Stimulated activated CD8-positive, alpha-beta memory T cell treated with anti-CD3 and anti-CD28 coated beads, Interleukin-7, amount 100 ng/mL, for 48 hours (primary cell): ENCODE results near the gene TM9SF2.
"Not testable (repeated sequence)": the region's sequence is repeated elsewhere in the genome, so short reads cannot be mapped to it uniquely, and the experiment has no call there.

Experiments used
- DNase-seq, 2 donors: peaks; one replicate each; pipeline ENCODE4 v3.0.0-alpha.2; 2020; ENCODE audit warnings: low read depth in 1 of 2; ENCODE audit errors: extremely low read depth in 1 of 2

The TM9SF2 gene

DNA sequence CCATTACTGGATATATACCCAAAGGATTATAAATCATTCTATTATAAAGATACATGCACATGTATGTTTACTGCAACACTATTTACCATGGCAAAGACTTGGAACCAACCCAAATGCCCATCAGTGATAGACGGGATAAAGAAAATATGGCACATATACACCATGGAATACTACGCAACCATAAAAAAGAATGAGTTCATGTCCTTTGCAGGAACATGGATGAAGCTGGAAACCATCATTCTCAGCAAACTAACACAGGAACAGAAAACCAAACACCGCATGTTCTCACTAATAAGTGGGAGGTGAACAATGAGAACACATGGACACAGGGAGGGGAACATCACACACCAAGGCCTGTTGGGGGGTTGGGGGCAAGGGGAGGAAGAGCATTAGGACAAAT, 9.5 kb upstream of the TM9SF2 start:
- DNase-seq: not testable (repeated sequence)

DNA sequence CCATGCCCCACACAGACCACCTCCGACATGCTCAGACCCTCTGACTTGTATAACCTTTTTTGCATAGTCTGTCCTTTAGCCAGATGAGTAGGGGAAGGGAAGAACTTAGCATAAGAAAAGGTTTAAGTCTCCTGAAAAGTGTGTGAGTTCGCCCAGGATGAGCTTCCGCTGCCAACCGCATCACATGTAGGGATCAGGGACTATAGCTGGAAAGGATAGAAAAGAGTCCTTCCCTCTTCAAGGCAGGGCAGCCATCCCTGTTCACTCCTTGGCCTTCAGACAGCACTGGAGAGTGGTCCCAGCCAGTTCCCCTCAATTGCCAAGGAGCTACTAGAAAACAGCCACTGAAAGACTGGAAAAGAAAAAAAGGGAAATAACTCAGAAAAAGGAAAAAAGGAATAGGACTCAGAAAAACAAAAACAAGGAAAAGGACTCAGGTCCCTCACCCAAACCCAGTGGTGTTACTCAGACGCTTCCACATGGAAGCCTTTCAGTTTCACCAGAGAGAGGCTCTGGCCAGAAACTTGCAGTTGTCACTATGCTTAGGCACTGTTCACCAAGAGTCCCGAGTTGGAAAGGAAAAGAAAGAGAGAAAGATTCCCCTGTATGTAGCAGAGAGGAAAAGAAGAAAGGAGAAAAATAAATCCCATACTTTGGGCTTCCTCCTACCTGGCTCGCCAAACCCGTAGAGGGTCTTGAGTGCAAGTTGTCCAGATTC, 5.6 kb upstream of the TM9SF2 start:
- no peak for DNase-seq

GRCh38 chr13:99496184-99497142, 4.8 kb upstream of the TM9SF2 start:
- DNase-seq: peak in 1 of 2 donors; percentile 64

DNA sequence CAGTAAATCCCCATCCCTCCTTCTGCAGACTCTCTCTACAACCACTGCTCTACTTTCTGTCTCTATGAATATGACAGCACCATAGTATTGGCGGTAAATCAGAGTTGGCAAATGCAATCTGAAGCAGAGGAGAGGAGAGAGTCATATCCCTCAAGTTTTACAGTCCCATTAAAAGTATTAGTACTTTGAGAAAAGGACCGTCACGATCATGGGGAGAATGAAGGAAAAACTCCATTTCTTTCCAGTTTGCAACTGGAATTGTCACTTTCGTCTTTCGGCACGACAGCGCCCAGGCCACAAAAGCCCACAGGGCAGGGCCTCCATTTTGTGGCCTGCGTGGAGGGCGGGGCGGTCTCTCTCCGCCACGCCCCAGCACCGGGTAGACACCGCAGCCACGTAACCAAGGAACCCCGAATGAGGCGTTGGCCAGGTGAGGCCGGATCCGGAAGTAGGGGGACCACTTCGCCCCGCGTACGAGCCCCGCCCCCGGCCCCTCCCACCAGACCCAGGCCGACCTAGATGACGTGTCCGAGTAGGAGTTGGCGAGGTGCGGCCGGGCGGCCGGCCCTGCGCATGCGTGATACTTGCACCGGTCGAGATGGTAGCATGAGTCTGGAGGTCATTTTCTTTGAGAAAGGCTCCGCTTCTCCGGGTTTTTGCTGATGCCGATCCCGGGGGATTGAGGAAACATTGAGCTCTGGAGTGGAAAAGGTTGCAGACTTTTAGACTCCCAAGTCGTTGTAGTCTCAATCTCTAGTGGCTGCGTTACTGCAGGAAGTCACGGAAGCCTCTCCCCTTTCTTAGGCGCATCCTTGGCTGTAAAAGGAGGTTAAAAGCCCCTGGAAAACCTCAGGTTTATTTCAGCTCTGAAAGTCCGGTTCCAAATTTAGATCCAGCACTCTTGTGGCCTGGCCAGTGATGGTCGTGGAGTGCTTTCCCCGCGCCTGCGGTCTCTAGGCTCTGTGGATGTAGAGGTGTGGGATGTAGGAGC, 2.8 kb upstream of the TM9SF2 start:
- DNase-seq: peak; percentile 96 to 97

DNA sequence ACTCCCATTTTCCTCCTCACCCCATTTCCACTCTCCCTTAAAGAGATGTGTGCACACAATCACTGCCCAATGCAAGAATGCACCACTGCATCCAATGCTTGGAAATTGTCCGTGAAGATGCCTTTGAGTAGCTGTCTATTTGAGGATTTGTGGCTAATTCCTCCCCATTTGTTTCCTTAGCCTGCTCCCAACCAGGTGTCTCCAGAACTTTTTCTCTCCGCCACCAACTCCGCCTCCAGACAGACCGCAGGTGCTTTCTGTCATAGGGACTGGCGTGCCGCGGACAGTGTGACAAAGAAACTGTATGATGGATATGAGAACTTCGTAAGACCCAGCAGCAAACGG, 461 bp upstream of the TM9SF2 start:
- no peak for DNase-seq

DNA sequence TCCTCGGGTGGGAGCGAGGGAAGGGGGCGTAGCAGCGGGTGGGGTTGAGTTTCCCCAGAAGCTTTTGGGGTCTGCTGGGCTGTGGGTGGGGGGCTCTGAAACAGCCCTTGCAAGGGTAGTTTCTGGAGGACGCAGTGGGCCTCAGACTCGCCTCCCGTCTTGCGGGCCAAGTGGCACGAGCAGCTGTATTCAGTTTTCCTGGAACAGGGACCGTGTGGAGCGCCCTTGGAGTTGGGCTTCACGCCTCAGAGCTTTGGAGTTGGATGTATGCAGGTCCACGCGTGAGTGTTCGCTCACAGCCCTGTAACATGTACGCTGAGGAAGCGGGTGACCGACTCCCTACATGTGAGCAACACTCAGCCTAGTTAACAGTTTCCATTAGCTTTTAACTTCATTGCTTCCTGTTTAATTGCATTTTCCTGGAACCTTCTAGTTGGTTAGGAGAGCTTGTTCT, 603 bp downstream of the TM9SF2 start:
- DNase-seq: no peak

DNA sequence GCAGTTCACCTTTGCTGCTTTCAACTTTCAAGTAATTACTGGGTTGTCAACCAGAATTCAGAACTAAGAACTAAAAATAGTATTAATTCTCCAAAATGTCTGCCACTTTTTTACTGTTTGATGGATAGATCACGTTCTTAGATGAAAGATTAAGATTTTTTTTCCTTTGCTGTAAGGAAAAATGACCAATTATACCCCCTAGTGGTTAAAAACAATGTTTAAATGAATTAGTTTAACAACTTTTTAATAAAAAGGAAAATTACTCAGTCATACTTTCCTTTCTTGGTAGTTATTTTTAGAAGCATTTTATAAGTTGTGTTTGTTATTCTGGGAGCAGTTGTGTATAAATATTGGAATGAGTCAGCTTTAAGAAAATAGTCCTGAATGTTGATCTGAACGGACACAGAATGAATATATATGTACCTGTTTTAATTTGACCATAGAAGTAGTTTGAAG, 4.6 kb downstream of the TM9SF2 start:
- DNase-seq: no peak

DNA sequence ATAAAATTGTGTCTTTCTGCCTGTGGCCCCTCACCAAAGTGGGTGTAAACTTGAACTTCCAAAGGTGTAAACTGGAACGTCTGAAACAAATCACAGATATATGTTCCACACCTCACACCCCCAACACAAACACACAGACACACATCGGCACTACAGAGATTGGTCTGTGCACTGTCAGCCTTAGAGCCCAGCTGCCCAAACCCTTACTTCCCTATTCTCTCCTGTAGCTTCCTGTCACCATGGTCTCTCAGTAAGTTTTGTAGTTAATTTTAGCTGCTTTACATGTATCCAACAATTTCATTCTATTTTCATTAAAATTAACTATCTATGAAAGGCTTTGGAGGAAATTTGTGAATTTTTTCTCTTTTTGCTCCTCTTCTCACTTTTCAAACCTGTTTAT, 5.4 kb downstream of the TM9SF2 start:
- no peak for DNase-seq

DNA sequence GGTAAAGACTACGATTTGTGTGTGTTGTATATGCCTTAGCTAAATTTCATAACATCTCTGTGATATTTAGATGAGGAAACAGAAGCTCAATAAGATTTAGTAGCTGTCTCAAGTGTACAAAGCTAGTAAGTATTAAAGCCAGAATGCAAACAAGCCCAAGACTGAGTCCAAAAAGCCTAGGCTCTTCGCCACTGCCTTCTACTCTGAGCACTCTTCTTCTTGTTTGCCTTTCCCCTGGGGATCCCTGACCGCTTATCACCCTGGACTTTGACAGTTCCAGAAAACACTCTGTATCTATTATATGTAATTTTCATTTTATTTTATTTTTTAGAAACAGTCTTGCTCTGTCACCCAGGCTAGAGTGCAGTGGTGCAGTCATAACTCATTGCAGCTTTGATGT, 5.8 kb downstream of the TM9SF2 start:
- DNase-seq: no peak

- DNase-seq: no peak
Observed at GRCh38 chr13:99507551-99507950, 6.3 kb downstream of the TM9SF2 start.

- DNase-seq: no peak
Observed at GRCh38 chr13:99507986-99508385, 6.7 kb downstream of the TM9SF2 start.

- no peak for DNase-seq
Observed at GRCh38 chr13:99509479-99509878, 8.2 kb downstream of the TM9SF2 start.

- no peak for DNase-seq
Observed at GRCh38 chr13:99514801-99515200, 13.5 kb downstream of the TM9SF2 start.

DNA sequence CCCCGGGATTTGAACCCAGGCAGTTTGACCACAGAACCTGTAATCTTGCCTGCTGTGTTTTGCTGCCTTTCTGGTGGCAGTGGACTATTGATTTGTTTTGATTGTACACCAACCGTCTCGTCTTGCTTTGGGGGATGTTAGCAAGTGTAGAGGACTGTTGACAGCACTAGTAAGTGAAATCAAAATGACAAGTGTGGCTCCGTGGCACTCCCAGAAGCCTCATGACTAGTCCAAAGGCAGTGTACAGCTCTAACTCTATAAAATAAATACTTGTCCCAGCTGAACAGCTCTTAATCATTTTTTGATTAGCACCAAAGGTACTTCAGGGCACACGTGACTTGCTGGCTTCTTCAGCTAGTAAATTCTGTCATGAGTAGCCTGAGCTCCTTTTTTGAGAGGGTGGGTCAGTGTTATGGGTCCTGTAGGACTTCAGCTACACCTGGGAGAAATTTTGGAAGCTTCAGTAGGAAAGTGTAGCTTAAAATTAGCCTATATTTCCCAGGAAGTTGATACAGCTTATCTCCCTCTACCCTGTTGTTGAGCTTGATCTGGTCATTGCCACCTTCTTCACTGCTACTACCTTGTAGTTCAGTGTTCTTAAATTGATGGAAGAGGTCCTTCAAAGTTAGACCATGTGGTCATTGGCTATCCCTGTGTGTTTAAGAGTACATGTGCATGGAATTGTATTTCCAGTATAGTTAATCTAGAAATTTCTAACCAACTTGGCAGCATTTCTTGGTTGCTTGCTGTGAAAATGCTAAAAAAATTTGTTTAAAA, 15.1 kb downstream of the TM9SF2 start:
- no peak for DNase-seq

DNA sequence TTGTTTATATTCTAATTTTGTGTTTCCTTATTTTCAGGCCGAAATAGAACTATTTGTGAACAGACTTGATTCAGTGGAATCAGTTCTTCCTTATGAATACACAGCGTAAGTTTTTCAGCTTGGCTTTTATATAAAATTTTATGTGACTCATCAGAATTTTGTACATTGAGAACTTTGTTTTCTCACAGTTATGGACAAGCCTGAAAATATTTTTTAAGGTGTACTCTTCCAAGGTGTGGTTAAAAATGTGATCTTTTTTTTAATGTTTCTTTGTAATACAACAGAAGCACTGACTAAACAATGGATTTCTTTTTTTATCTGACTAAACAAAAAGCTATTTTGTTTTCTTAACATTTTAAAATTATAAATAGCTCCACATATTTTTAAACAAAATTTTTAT, 16.3 kb downstream of the TM9SF2 start:
- no peak for DNase-seq

GRCh38 chr13:99517984-99518383, 16.7 kb downstream of the TM9SF2 start:
- no peak for DNase-seq

GRCh38 chr13:99522298-99522697, 21.0 kb downstream of the TM9SF2 start:
- no peak for DNase-seq

GRCh38 chr13:99523838-99524237, 22.6 kb downstream of the TM9SF2 start:
- DNase-seq: no peak

GRCh38 chr13:99525967-99526366, 24.7 kb downstream of the TM9SF2 start:
- DNase-seq: no peak

- no peak for DNase-seq
Observed at GRCh38 chr13:99526549-99526948, 25.3 kb downstream of the TM9SF2 start.
